Suppressor macrophage treated with lipopolysaccharide for 1 hour (primary cell): ENCODE measurements around the gene PCDHGC3.
"Not testable (repeated sequence)": the region's sequence is repeated elsewhere in the genome, so short reads cannot be mapped to it uniquely, and the experiment has no call there.

Experiments
- DNase-seq, 3 donors: peaks; one replicate each; pipeline ENCODE4 v3.0.0-alpha.2; 2020 to 2022

Gene PCDHGC3

GRCh38 chr5:141475625-141476131 is at the start of gene PCDHGC3:
Gene PCDHGC3 (plus strand): TSS chr5:141475966. CDS start chr5:141476117, 151 bp downstream.
- peak; percentile 85 to 90 (median 87) for DNase-seq

- no peak for DNase-seq
Measured at GRCh38 chr5:141427783-141428426, 47.9 kb upstream of the PCDHGC3 start.

- DNase-seq = peak; percentile 84 to 91 (median 90)
Measured at GRCh38 chr5:141430332-141431113, 45.2 kb upstream of the PCDHGC3 start, which contains the start of gene PCDHGA12. Gene PCDHGA12 (plus strand): TSS chr5:141430507. CDS start chr5:141430760, 253 bp downstream.

- DNase-seq = peak; percentile 27 to 39 (median 37)
Measured at GRCh38 chr5:141431286-141431685, 44.5 kb upstream of the PCDHGC3 start.

- DNase-seq = not testable (repeated sequence)
Measured at GRCh38 chr5:141432308-141432707, 43.5 kb upstream of the PCDHGC3 start.

- not testable (repeated sequence) for DNase-seq
Measured at GRCh38 chr5:141432726-141433125, 43.0 kb upstream of the PCDHGC3 start.

GRCh38 chr5:141434006-141434405 is 41.8 kb upstream of the PCDHGC3 start:
- DNase-seq = no peak

- no peak for DNase-seq
Measured at GRCh38 chr5:141437221-141437620, 38.5 kb upstream of the PCDHGC3 start.

- DNase-seq = no peak
Measured at GRCh38 chr5:141439411-141440141, 36.2 kb upstream of the PCDHGC3 start.

GRCh38 chr5:141440341-141440740 is 35.4 kb upstream of the PCDHGC3 start:
- no peak for DNase-seq

- DNase-seq = no peak
Measured at GRCh38 chr5:141441571-141442170, 34.1 kb upstream of the PCDHGC3 start.

- no peak for DNase-seq
Measured at GRCh38 chr5:141465351-141465750, 10.4 kb upstream of the PCDHGC3 start.

- DNase-seq = peak; percentile 34 to 61 (median 54)
Measured at GRCh38 chr5:141476132-141476911, 556 bp downstream of the PCDHGC3 start.

- no peak for DNase-seq
Measured at GRCh38 chr5:141477044-141477575, 1.3 kb downstream of the PCDHGC3 start.

GRCh38 chr5:141477815-141478214 is 2.0 kb downstream of the PCDHGC3 start:
- DNase-seq = no peak

GRCh38 chr5:141478321-141478945 is 2.7 kb downstream of the PCDHGC3 start:
- no peak for DNase-seq

GRCh38 chr5:141479776-141480175 is 4.0 kb downstream of the PCDHGC3 start:
- DNase-seq = peak in 2 of 3 donors; percentile 23 to 42

- DNase-seq = no peak
Measured at GRCh38 chr5:141483902-141484301, 8.1 kb downstream of the PCDHGC3 start.

GRCh38 chr5:141484310-141484640 is 8.5 kb downstream of the PCDHGC3 start:
- DNase-seq = no peak

GRCh38 chr5:141484641-141485311 is 9.0 kb downstream of the PCDHGC3 start, which contains the start of gene PCDHGC4:
Gene PCDHGC4 (plus strand): TSS chr5:141485030. CDS start chr5:141485174, 144 bp downstream.
- no peak for DNase-seq
